Psoas muscle (tissue), 8 donors: ENCODE results near the gene SENP7. TPM values are rescaled to one million over a fixed set of nuclear protein-coding genes. Genes with fewer than 3 reads are reported as not detected.
A peak's percentile ranks its signal among the peaks of the same experiment; 100 is the strongest.
"Not testable (repeated sequence)": the region's sequence is repeated elsewhere in the genome, so short reads cannot be mapped to it uniquely, and the experiment has no call there.

ENCODE experiments used
- ATAC-seq, 4 donors: fragments of 200-7000 bp; cut with Tn5 transposase; one replicate each; pipeline ENCODE4 v1.9.1; 2020; ENCODE audit warnings: moderate library complexity in 3 of 4, mild to moderate bottlenecking in 2 of 4
- DNase-seq, 2 donors: peaks; one replicate each; pipeline ENCODE4 v3.0.0-alpha.2; 2020
- H3K27ac ChIP-seq: fragments of 200-600 bp; one replicate; pipeline ENCODE4 v1.8.0; 2022
- H3K27me3 ChIP-seq, 3 donors: fragments of 200-600 bp in 1 of 3; one replicate each; pipeline versions ENCODE4 v1.6.1 to v1.8.0; 2013 to 2022; ENCODE audit warnings: low read length in 2 of 3, mild to moderate bottlenecking in 2 of 3, moderate library complexity in 1 of 3; ENCODE audit not compliant: insufficient read depth in 3 of 3
- H3K36me3 ChIP-seq, 2 donors: fragments of 200-600 bp in 1 of 2; one replicate each; pipeline versions ENCODE4 v1.6.1 to v1.8.0; 2013 to 2022; ENCODE audit warnings: low read depth in 1 of 2, mild to moderate bottlenecking in 1 of 2, moderate library complexity in 1 of 2; ENCODE audit not compliant: insufficient read depth in 1 of 2
- H3K4me1 ChIP-seq: fragments of 200-600 bp; one replicate; pipeline ENCODE4 v1.8.0; 2022
- H3K4me3 ChIP-seq: fragments of 200-600 bp; one replicate; pipeline ENCODE4 v1.8.0; 2022; ENCODE audit warnings: mild to moderate bottlenecking
- H3K9me3 ChIP-seq: fragments of 200-600 bp; one replicate; pipeline ENCODE4 v1.8.0; 2022
- WGBS, 3 donors: extraction: QIAGEN DNeasy Blood & Tissue Kit; methylation state at CpG; one replicate each; pipeline versions ENCODE4 v1.1.6 to v1.1.7; 2013; 5-methylcytosine and 5-hydroxymethylcytosine counted together
- intact Hi-C, 2 donors: fragments of 100-400 bp; cut with DNase I; formaldehyde crosslinking; loops; one replicate each; pipeline versions ENCODE4 v1.11.0 to v1.14.2; 2022
- polyA plus RNA-seq, 3 donors: library from polyadenylated mRNA; stranded (reverse); fragments of 200-250 nt; gene quantifications; one replicate each; pipeline ENCODE4 v1.2.3, GENCODE V29; 2013
- total RNA-seq, 4 donors: library from RNA; stranded (reverse); fragmentation: NEBNext Ultra II Directional in 2 of 4; extraction: Animal tissue kit (Norgen Biotek cat#: 25700) in 2 of 4; gene quantifications; one replicate each; pipeline versions ENCODE4 v1.2.1 to v1.2.4, GENCODE V29; 2021 to 2023
- TF ChIP-seq, protein P1 (sequence below): fragments of 200-600 bp; IDR thresholded peaks from one replicate; pipeline ENCODE4 v1.8.0; 2022; ENCODE audit warnings: antibody characterized with exemption
- donor health status: healthy with polysubstance abuse.
- donor health status: DM: no; HTN: no; CAD: no; lungs with moderate emphysema.
- donor health status: Bipolar disorder and iron deficiency.
- donor health status: healthy.
- donor health status: DM: yes; HTN: yes; CAD: no.
- donor health status: DM: no; HTN: no; CAD: no.
- donor health status: DM: no; HTN: no; CAD: no.
- donor health status: DM: yes; HTN: yes; CAD: no.

SENP7 gene
- total and polyA plus RNA-seq, 7 donors: 4.2 to 8.7 (median 7.7) TPM

DNA sequence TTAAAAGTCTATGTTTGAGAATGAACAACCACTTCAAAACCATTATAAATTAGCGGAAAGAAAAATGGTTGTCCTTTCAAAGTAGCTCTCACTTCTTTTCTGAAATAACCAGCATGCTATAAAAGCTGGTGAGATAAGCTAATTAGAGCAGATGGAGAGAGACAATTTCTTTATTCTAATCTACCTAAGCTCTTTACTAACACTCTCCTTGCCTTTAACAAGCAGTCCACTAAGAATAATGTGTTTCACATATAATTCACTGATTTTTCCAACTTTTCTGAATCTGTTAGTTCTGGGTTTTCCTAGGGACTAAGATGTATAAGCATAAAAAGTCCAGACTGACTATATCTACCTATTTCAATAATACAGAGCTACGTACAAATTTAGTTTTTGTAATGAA is 192.5 kb downstream of the SENP7 start, which contains the start of gene IMPG2:
Gene IMPG2 (minus strand): TSS at position 101 of the 400 bp plus-strand sequence. CDS start 203 bp downstream, outside the sequence.
- H3K9me3 ChIP-seq: no peaks in the 10 kb centered on the region
- H3K36me3 ChIP-seq: peaks cover 0 to 3% of the 10 kb centered on the region in 2 donors
- TF ChIP-seq, protein P1, sequence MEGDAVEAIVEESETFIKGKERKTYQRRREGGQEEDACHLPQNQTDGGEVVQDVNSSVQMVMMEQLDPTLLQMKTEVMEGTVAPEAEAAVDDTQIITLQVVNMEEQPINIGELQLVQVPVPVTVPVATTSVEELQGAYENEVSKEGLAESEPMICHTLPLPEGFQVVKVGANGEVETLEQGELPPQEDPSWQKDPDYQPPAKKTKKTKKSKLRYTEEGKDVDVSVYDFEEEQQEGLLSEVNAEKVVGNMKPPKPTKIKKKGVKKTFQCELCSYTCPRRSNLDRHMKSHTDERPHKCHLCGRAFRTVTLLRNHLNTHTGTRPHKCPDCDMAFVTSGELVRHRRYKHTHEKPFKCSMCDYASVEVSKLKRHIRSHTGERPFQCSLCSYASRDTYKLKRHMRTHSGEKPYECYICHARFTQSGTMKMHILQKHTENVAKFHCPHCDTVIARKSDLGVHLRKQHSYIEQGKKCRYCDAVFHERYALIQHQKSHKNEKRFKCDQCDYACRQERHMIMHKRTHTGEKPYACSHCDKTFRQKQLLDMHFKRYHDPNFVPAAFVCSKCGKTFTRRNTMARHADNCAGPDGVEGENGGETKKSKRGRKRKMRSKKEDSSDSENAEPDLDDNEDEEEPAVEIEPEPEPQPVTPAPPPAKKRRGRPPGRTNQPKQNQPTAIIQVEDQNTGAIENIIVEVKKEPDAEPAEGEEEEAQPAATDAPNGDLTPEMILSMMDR: no peak
- H3K4me3 ChIP-seq: no peak within 1 kb of the TSS
- intact Hi-C loops: no loop called here
- no peak within 1 kb of the TSS for H3K27ac ChIP-seq
- WGBS, 3 donors: 97 to 99% (median 97%) methylated on average over 2 of the region's 2 CpGs
- no peaks in the 10 kb centered on the region for H3K27me3 ChIP-seq
- DNase-seq: no peak
- H3K4me1 ChIP-seq: no peaks in the 10 kb centered on the region
- ATAC-seq: no peak

DNA sequence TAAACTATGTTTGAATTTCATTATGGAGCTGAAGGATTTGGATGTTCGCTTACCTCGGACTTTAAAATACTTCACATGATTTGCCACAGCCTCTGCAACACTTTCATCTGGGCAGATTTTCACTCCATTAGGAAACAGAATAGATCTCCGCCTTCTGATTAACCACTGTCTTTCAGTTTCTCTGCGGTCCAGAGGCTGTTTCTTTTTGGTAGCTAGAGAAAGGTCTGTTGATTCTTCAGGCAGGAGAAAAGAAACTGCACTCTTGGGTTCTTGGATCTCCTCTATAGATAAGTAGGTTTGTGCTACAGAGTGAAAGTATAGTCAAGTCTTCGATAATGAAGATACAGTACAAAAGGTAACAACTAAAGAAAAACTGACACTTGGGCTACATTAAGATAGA is 193.5 kb downstream of the SENP7 start:
- intact Hi-C loops: no loop called here
- H3K4me3 ChIP-seq: no peak overlapping the region
- H3K4me1 ChIP-seq: no peaks in the 10 kb centered on the region
- no peaks in the 10 kb centered on the region for H3K27me3 ChIP-seq
- TF ChIP-seq, protein P1: no peak
- no peaks in the 10 kb centered on the region for H3K36me3 ChIP-seq
- DNase-seq (no peak), ATAC-seq (no peak)
- H3K9me3 ChIP-seq: no peaks in the 10 kb centered on the region
- 76 to 82% (median 81%) methylated on average over 5 of the region's 5 CpGs for WGBS, 3 donors
- H3K27ac ChIP-seq: no peak overlapping the region

DNA sequence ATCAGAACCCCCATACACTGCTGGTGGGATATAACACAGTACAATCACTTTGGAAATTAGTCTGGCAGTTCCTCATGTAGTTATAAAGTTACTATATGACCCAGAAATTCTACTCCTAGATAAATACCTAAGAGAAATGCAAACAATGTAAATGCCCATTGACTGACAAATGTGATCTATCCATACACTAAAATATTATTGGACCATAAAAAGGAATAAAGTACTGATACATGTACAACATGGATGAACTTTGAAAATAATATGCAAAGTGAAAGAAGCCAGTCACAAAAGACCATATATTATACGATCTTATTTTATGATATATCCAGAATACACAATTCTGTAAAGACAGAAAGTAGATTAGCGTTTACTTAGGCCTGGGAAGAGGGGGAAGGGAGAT is 200.5 kb downstream of the SENP7 start:
- 93 to 97% (median 96%) methylated on average over 2 of the region's 2 CpGs for WGBS, 3 donors
- H3K9me3 ChIP-seq: peaks cover 7% of the 10 kb centered on the region
- H3K4me3 ChIP-seq: no peak overlapping the region
- DNase-seq (no peak), ATAC-seq (no peak)
- intact Hi-C loops: no loop called here
- peaks cover 9% of the 10 kb centered on the region for H3K4me1 ChIP-seq
- H3K27ac ChIP-seq: no peak overlapping the region
- no peaks in the 10 kb centered on the region for H3K27me3 ChIP-seq
- no peaks in the 10 kb centered on the region for H3K36me3 ChIP-seq
- TF ChIP-seq, protein P1: no peak

DNA sequence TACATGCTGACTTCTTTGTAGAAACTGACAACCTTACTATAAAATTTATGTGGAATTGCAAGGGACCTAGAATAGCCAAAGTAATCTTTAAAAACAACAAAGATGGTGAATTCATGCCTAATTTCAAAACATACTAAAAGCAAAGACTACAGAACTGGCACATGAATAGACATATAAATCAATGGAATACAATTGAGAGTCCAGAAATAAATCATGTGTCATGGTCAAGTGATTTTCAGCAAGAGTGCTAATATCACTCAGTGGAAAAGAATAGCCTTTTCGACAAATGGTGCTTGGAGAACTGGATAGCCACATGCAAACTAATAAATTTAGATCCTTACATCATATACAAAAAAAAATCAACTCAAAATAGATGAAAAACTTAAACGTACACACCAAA is 201.3 kb downstream of the SENP7 start:
- H3K4me1 ChIP-seq: peaks cover 9% of the 10 kb centered on the region
- peaks cover 7% of the 10 kb centered on the region for H3K9me3 ChIP-seq
- 26 to 28% (median 28%) methylated on average over 2 of the region's 2 CpGs for WGBS, 3 donors
- no peak overlapping the region for H3K4me3 ChIP-seq
- DNase-seq (no peak), ATAC-seq (peak; percentile 51 to 87 (median 76))
- intact Hi-C loops: no loop called here
- no peaks in the 10 kb centered on the region for H3K36me3 ChIP-seq
- TF ChIP-seq, protein P1: no peak
- H3K27me3 ChIP-seq: no peaks in the 10 kb centered on the region
- peak overlapping the region; percentile 43 for H3K27ac ChIP-seq

DNA sequence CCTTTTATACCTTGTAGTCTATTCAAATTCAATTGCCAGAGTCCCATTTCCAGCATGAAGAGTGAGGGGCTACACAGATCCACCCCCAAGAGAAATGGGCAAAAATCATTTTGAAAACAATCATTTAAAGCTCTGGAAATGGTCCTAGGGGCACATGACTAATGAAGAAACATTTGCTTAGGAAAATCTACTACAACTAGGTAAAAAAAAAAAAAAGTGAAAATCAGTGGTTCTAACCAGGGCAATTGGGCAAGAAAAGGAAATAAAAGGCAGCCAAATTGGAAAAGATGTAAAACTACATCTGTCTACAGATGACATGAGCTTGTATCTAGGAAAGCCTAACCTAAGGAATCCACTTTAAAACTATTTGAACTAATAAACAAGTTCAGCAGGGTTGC is 202.0 kb downstream of the SENP7 start:
- ATAC-seq (no peak), DNase-seq (no peak)
- TF ChIP-seq, protein P1: no peak
- peak overlapping the region; percentile 28 for H3K27ac ChIP-seq
- no peaks in the 10 kb centered on the region for H3K27me3 ChIP-seq
- H3K4me3 ChIP-seq: no peak overlapping the region
- H3K4me1 ChIP-seq: peaks cover 9% of the 10 kb centered on the region
- intact Hi-C loops: no loop called here
- H3K36me3 ChIP-seq: no peaks in the 10 kb centered on the region
- H3K9me3 ChIP-seq: peaks cover 7% of the 10 kb centered on the region

DNA sequence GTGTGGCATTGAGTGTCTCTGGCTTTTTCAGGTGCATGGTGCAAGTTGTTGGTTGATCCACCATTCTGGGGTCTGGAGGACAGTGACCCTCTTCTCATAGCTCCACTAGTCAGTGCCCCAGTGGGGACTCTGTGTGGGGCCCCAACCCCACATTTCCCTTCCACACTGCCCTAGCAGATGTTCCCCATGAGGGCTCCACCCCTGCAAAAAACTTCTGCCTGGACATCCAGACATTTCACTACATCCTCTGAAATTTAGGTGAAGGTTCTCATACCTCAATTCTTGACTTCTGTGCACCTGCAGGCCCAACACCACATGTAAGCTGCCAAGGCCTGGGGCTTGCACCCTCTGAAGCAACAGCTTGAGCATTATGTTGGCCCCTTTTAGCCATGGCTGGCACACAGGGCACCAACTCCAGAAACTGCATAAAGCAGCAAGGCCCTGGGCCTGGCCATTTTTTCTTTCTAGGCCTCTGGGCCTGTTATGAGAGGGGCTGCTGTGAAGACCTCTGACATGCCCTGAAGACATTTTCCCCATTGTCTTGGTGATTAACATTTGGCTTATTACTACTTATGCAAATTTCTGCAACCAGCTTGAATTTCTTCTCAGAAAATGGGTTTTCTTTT is 204.8 kb downstream of the SENP7 start:
- H3K9me3 ChIP-seq, intact Hi-C loops, H3K4me3 ChIP-seq, ATAC-seq, H3K4me1 ChIP-seq, H3K27me3 ChIP-seq, DNase-seq, H3K27ac ChIP-seq, H3K36me3 ChIP-seq: not testable (repeated sequence)
